HG03095 (cell line): ENCODE data around the gene IL1RN.

Experiments
- ATAC-seq: cut with Tn5 transposase; IDR thresholded peaks from one replicate; pipeline ENCODE4 v1.9.1; 2021; ENCODE audit warnings: moderate library complexity; ENCODE audit not compliant: unreplicated experiment

Gene IL1RN

GRCh38 chr2:113127646-113128570 lies 510 bp downstream of the IL1RN start:
- ATAC-seq = no peak

DNA sequence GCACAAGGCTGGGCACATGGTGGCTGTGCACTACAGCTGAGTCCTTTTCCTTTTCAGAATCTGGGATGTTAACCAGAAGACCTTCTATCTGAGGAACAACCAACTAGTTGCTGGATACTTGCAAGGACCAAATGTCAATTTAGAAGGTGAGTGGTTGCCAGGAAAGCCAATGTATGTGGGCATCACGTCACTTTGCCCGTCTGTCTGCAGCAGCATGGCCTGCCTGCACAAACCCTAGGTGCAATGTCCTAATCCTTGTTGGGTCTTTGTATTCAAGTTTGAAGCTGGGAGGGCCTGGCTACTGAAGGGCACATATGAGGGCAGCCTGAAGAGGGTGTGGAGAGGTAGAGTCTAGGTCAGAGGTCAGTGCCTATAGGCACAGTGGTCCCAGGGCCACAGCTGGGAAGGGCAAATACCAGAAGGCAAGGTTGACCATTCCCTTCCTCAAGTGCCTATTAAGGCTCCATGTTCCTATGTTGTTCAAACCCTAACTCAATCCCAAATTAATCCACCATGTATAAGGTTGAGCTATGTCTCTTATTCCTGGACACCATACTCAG lies 2.2 kb downstream of the IL1RN start:
- no peak for ATAC-seq

- no peak for ATAC-seq
Observed at GRCh38 chr2:113131352-113132185, 4.2 kb downstream of the IL1RN start.

DNA sequence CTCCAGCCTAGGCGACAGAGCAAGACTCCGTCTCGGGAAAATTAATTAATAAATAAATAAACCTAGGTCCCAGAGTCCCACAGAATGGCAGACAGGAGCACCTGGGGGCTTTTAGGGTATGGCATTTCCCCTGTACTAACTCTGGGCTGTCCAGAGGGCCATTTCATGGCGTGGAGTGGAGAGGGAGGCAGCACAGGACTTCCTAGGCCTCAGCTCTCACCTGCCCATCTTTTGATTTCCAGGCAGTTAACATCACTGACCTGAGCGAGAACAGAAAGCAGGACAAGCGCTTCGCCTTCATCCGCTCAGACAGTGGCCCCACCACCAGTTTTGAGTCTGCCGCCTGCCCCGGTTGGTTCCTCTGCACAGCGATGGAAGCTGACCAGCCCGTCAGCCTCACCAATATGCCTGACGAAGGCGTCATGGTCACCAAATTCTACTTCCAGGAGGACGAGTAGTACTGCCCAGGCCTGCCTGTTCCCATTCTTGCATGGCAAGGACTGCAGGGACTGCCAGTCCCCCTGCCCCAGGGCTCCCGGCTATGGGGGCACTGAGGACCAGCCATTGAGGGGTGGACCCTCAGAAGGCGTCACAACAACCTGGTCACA lies 5.1 kb downstream of the IL1RN start:
- no peak for ATAC-seq

DNA sequence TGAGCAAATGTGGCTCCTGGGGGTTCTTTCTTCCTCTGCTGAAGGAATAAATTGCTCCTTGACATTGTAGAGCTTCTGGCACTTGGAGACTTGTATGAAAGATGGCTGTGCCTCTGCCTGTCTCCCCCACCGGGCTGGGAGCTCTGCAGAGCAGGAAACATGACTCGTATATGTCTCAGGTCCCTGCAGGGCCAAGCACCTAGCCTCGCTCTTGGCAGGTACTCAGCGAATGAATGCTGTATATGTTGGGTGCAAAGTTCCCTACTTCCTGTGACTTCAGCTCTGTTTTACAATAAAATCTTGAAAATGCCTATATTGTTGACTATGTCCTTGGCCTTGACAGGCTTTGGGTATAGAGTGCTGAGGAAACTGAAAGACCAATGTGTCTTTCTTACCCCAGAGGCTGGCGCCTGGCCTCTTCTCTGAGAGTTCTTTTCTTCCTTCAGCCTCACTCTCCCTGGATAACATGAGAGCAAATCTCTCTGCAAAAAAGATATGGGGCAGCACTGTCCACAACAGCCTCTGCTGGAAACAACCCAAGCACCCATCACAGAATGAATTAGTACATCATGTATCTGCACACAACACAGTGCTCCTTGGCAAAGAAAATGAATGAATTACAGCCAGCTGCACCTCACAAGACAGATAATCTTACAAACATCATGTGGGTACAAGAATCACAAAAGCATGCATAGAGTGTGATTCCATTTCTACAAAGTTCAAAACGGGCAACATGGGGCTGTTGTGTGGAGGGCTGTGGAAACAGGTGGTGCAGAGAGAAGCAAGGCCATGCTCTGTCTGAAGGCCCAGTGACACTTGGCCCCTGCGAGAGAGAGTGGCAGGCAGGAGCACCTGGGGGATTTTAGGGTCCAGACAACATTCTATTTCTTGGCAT lies 6.6 kb downstream of the IL1RN start:
- no peak for ATAC-seq

DNA sequence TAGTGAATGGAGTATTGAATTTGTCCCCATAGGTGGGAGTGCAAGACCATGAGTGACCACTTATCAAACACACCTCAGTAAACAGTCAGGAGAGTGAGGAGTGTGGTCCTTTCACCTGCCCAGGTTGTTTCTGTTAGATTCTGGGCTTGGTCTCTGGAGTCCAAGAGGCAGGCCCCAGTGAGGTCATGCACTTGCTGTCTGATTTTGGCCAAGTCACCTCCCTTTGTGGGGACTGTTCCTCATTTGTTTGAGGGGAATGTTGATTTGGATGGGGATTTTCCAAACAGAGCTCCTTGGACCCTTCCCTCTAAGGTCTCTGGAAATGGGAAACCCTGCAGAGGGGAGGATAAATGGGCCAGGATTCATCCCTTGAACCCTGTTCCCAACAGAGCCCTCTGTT lies 7.3 kb downstream of the IL1RN start:
- ATAC-seq = no peak

DNA sequence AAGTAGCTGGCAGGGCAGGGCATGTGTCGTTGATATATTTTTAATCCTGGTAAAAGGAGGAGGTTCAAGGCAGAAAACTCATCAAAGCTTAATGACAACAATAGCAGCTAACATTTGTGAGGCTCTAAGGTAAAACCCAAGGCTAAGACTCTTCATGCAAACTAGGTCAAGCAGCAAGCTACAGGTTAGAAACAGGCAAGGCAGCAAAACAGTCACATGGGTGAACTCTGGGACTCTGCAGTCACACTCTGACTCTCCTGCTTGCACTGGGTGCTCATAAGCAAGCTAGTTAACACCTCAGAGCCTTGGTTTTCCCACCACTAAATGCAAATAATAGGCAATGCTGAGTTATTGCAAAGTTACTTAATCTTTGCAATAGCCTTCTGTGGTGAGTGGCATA lies 7.9 kb downstream of the IL1RN start:
- no peak for ATAC-seq

DNA sequence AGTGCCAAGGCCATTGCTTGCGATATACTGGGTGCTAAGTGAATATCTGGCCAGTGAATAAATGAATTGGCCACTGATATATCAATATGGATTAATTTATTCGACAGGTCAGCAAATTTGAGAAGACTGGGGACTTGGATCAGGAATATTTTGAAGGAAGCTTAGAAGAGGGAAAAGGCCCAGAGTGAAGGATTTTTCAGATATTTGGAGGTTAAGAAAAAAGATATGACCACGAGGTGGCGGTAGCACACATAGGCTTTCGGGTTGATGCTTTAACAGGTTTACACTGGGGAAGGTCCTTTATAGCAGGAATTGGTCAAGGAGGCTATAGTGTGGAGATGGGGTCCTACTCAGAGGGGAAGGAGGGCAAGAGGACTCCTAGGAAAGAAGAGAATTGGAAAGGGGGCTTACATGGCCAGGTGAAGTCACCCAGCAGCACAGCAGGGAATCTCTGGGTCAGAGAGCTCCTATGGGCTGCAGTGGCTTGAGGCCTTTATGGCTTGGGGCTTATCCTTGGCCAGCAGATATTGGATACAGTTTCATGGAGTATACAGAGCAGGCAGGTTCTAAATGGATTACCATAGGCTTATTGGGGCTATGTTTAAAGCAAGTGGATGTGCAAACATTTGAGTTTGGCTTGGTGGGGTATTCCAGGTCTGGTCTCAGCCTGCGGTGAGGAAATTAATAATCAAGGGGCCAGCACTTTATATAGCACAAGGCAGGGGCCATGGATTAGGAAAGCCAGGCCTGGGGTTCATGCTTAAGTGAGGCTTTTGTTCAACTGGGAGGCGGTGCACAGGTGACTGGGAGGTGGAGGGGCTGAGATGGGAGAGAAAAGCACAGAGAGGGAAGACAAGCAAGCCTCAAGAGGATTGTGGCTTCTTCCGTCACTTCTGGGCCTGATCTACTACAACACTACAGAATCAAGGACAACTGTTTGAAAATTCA lies 9.7 kb downstream of the IL1RN start:
- no peak for ATAC-seq

- no peak for ATAC-seq
Observed at GRCh38 chr2:113137827-113138226, 10.4 kb downstream of the IL1RN start.

DNA sequence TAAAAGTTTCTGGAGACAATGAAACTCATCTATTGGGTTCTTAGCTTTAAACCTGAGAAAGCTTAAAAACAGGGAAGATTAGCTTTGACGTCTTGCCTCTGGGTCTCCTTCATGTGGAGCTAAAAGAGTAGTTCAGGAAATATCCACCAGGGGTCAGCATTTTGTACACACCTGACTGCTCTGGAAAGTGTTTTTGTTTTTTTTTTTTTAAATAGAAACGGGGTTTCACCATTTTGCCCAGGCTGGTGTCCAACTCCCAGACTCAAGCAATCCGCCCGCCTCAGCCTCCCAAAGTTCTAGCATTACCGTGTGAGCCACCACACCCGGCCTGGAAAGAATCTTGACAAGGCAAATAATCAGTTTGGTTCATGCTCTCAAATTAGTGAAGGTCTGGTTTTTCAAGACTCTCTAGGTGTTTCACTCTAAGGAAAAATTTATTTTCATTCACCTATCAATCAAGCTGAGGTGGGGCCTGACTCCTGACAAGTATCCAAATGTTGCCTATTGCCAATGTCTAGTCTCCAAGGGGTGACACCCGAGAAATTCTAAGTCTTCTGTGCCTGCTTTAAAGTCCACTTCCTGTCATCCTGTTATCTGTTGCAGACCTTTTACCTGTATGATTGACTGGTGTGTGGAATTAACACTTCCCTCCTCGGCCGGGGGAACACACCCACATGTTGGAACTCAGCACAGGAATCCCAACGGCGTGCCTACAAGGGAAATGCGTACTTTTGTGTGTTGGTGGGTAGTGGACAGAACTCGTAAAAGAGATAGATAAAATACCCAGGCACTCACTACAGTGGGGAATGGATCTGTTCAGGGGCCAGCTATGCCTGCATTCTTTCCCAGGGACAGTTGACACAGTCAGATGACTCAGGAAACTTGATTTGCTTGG lies 11.3 kb downstream of the IL1RN start:
- no peak for ATAC-seq

DNA sequence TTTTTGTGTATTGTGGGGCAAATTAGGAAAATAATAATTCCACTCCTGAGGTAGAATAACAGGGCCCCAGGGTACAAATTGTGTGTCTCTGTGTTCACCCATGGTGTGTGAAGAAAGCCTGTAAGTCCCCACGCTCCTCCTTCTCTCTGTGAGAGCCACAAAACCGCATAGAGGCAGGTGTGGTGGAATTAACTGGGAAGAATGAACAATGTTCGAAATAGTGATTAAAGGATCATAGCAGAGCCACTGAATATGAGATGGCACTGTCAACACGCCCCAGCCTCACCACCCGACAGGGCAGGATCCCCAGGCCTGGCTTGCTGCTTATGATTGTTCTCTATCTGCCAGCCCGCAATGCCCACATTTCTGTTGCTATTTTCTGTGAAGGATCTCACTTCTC lies 14.1 kb downstream of the IL1RN start:
- no peak for ATAC-seq

GRCh38 chr2:113142290-113142689 lies 14.9 kb downstream of the IL1RN start:
- ATAC-seq = no peak

DNA sequence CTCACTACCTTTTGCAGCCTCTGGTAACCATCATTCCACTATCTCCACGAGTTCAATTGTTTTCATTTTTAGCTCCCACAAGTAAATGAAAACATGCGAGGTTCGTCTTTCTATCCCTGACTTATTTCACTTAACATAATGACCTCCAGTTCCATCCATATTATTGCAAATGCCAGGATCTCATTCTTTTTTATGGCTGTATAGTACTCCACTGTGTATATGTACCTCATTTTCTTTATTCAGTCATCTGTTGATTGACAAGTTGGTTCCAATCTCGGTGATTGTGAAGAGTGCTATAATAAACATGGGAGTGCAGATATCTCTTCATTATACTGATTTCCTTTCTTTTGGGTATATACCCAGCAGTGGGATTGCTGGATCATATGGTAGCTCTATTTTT lies 16.9 kb downstream of the IL1RN start:
- ATAC-seq = no peak

GRCh38 chr2:113148606-113149552 lies 21.5 kb downstream of the IL1RN start:
- ATAC-seq = no peak

DNA sequence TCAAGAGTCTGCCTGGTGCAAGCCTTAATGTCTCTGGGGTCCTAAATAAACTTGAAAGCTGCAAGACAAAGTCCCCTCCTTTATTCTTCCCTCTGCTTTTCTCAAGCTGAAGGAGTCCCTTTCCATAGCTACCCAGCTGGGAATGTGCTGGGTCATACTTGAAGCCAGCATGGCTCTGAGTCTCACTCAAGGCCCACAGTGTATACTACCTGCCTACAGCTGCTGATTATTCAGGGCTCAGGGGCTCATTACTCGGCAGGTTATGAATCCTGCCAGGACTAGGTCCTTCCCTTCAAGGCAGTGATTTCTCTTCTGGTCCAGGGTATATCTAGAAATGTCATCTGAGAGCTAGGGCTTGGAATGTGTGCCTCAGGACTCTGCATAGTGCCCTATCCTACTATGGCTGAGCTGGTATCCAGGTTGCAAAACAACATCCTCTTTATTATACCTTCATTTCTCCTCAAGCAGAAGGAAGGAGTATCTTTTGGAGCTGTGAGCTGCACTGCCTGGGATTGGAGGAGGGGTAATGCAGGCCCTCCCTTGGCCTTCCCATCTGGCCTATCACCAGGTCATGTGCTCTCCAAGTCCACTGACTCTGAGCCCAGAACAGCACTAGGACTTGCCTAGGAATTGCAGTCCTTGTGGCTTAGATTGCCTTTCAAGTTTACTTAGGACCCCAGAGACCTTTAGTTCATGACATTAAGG lies 22.3 kb downstream of the IL1RN start:
- ATAC-seq = no peak

GRCh38 chr2:113150258-113150601 lies 22.8 kb downstream of the IL1RN start:
- no peak for ATAC-seq

- no peak for ATAC-seq
Observed at GRCh38 chr2:113155331-113155730, 27.9 kb downstream of the IL1RN start.
